Endothelial cell of umbilical vein (primary cell): ENCODE measurements around the gene ALLC. TPM values are rescaled to one million over a fixed set of nuclear protein-coding genes. Genes with fewer than 3 reads are reported as not detected.

ENCODE experiments used
- BruUV-seq: library from RNA; stranded (reverse); fragments of 400-500 nt; replicated peaks from 2 replicates; lab custom pipeline; 2021; lab: Mats Ljungman, UMichigan
- CTCF ChIA-PET: fragments of 300-600, 350-600 bp; sonication (Branson Sonifier 250); formaldehyde crosslinking; loops from one replicate; lab custom pipeline; 2021; ENCODE audit warnings: antibody characterized with exemption, inconsistent platforms; lab: Charles Lee
- POLR2A ChIA-PET: fragments of 300-600, 350-600 bp; sonication (Branson Sonifier 250); formaldehyde crosslinking; loops from one replicate; lab custom pipeline; 2021; ENCODE audit warnings: antibody characterized with exemption, inconsistent platforms; lab: Charles Lee
- DNase-seq: peaks from one replicate; pipeline ENCODE4 v3.0.0-alpha.2; 2011; ENCODE audit warnings: low read depth, low spot score
- FAIRE-seq: peaks from 2 replicates; lab custom pipeline; 2011; peaks lifted over from hg19 to GRCh38; lab: Jason Lieb, UNC
- H2AFZ ChIP-seq: 2 replicates; pipeline ENCODE4 v1.6.0; 2012; ENCODE audit warnings: low read depth, low read length, control low read depth, inconsistent platforms
- H3K27ac ChIP-seq: 2 replicates; pipeline ENCODE4 v1.5.1; 2011; ENCODE audit warnings: low read depth, mild to moderate bottlenecking, control low read depth, low read length, moderate library complexity; ENCODE audit not compliant: insufficient read depth
- H3K27me3 ChIP-seq, 2 experiments: 2 replicates each; pipeline versions ENCODE4 v1.6.0 to v1.6.1; 2011; ENCODE audit warnings: low read length in 2 of 2, mixed read lengths in 1 of 2; ENCODE audit not compliant: control insufficient read depth in 2 of 2, insufficient read depth in 2 of 2
- H3K36me3 ChIP-seq, 2 experiments: 2 replicates in 1 of 2; 3 replicates in 1 of 2; pipeline ENCODE4 v1.5.1; 2011; ENCODE audit warnings: low read length in 2 of 2, mild to moderate bottlenecking in 1 of 2, moderate library complexity in 1 of 2; ENCODE audit not compliant: control insufficient read depth in 2 of 2, insufficient read depth in 2 of 2; ENCODE audit errors: extremely low read depth in 1 of 2
- H3K4me1 ChIP-seq: 3 replicates; pipeline ENCODE4 v1.5.1; 2011; ENCODE audit warnings: mild to moderate bottlenecking, low read length; ENCODE audit not compliant: control insufficient read depth, insufficient read depth; ENCODE audit errors: extremely low read depth
- H3K4me2 ChIP-seq: 2 replicates; pipeline ENCODE4 v1.6.1; 2011; ENCODE audit warnings: low read length, control low read depth, mixed read lengths; ENCODE audit not compliant: insufficient read depth
- H3K4me3 ChIP-seq, 3 experiments: fragments of 200-600 bp in 1 of 3; sonication (generic), shearing (Covaris generic) in 1 of 3; replicated peaks in 1 of 3; 2 replicates each; pipeline ENCODE4 v1.5.1; 2011 to 2016; ENCODE audit warnings: control low read depth in 3 of 3, low read length in 3 of 3, mild to moderate bottlenecking in 2 of 3, inconsistent platforms in 1 of 3, low read depth in 1 of 3, moderate library complexity in 1 of 3; ENCODE audit not compliant: insufficient read depth in 1 of 3
- H3K79me2 ChIP-seq: 2 replicates; pipeline ENCODE4 v1.6.0; 2012; ENCODE audit warnings: low read length, inconsistent platforms; ENCODE audit not compliant: control insufficient read depth, insufficient read depth
- H3K9ac ChIP-seq: replicated peaks from 2 replicates; pipeline ENCODE3; 2011; ENCODE audit warnings: low read length, control low read depth; ENCODE audit not compliant: insufficient read depth; ENCODE audit errors: extremely low read depth
- H3K9me1 ChIP-seq: replicated peaks from 3 replicates; pipeline ENCODE4 v1.6.0; 2011; ENCODE audit warnings: mild to moderate bottlenecking, low read length; ENCODE audit not compliant: control insufficient read depth, insufficient read depth; ENCODE audit errors: extremely low read depth
- H3K9me3 ChIP-seq: replicated peaks from 2 replicates; pipeline ENCODE4 v1.5.1; 2012; ENCODE audit warnings: low read length, inconsistent platforms; ENCODE audit not compliant: control insufficient read depth, insufficient read depth
- H4K20me1 ChIP-seq: replicated peaks from 2 replicates; pipeline ENCODE3; 2011; ENCODE audit warnings: mild to moderate bottlenecking, low read length; ENCODE audit not compliant: control insufficient read depth, insufficient read depth; ENCODE audit errors: extremely low read depth
- CTCF ChIP-seq, 2 donors: IDR thresholded peaks; 1 replicate in 1 of 2; 2 replicates in 1 of 2; pipeline ENCODE4 v1.5.1; 2011; ENCODE audit warnings: low read length in 2 of 2, mild to moderate bottlenecking in 2 of 2, moderate library complexity in 2 of 2, control low read depth in 1 of 2, inconsistent platforms in 1 of 2, low read depth in 1 of 2; ENCODE audit not compliant: insufficient read depth in 1 of 2; ENCODE audit errors: extremely low read depth in 1 of 2
- EZH2 ChIP-seq: IDR thresholded peaks from 2 replicates; pipeline ENCODE4 v1.6.1; 2012; ENCODE audit warnings: borderline replicate concordance, low read depth, mild to moderate bottlenecking, moderate library complexity, low read length, inconsistent platforms; ENCODE audit not compliant: severe bottlenecking
- FOS ChIP-seq: IDR thresholded peaks from 2 replicates; pipeline ENCODE4 v1.6.1; 2011; ENCODE audit warnings: mild to moderate bottlenecking, low read length, moderate library complexity, borderline replicate concordance; ENCODE audit not compliant: insufficient read depth
- GATA2 ChIP-seq: IDR thresholded peaks from 2 replicates; pipeline ENCODE4 v1.7.0; 2011; ENCODE audit warnings: low read depth, mild to moderate bottlenecking, moderate library complexity, mixed read lengths, low read length; ENCODE audit not compliant: insufficient read length, insufficient read depth
- JUN ChIP-seq: IDR thresholded peaks from 2 replicates; pipeline ENCODE4 v1.6.1; 2011; ENCODE audit warnings: borderline replicate concordance, low read depth; ENCODE audit not compliant: insufficient read length, insufficient read depth
- MYC ChIP-seq: IDR thresholded peaks from one replicate; pipeline ENCODE4 v1.6.1; 2011; ENCODE audit warnings: mild to moderate bottlenecking, low read depth, low read length
- POLR2A ChIP-seq: IDR thresholded peaks from 2 replicates; pipeline ENCODE4 v1.6.1; 2012; ENCODE audit warnings: low read depth, mild to moderate bottlenecking, control low read depth, low read length
- POLR2AphosphoS5 ChIP-seq: IDR thresholded peaks from 2 replicates; pipeline ENCODE4 v1.6.1; 2012; ENCODE audit warnings: low read depth, mild to moderate bottlenecking, control low read depth, low read length, moderate library complexity; ENCODE audit not compliant: insufficient read depth
- dilution Hi-C: fragments of 300-500 bp; cut with MboI; formaldehyde crosslinking; loops from one replicate; pipeline ENCODE4 v1.15.0; 2019; ENCODE audit warnings: low sequenced_read_pairs; ENCODE audit not compliant: extremely low pct_ligation_motif_present
- intact Hi-C: fragments of 100-400 bp; cut with micrococcal nuclease; formaldehyde crosslinking; loops from one replicate; pipeline ENCODE4 v1.10.0; 2022
- polyA plus RNA-seq, 4 experiments: library from polyadenylated mRNA; depleted of rRNA in 3 of 4; stranded (reverse) in 3 of 4; unstranded in 1 of 4; fragments of >200 nt; gene quantifications; 2 replicates each; pipeline versions ENCODE4 v1.2.1 to v1.2.3, GENCODE V29; 2011 to 2012; ENCODE audit warnings: missing spikeins in 1 of 4
- total RNA-seq: library from RNA; stranded (reverse); gene quantifications from 2 replicates; pipeline ENCODE4 v1.2.3, GENCODE V29; 2021
- TF ChIP-seq, protein P1 (sequence below): IDR thresholded peaks from 2 replicates; pipeline ENCODE4 v1.6.1; 2011; ENCODE audit not compliant: insufficient read depth, insufficient read length

Gene ALLC
- total and polyA plus RNA-seq, 2 donors (not counting 3 experiments of a cell fraction or from before 2014, with no cell fraction given) = not detected

GRCh38 chr2:3650140-3650920, 7.7 kb upstream of the ALLC start:
- H4K20me1 ChIP-seq = no peaks in the 10 kb centered on the region
- TF ChIP-seq CTCF (IDR thresholded peaks at IDR 0.05; ENCODE audit: extremely low read depth in 1 of 2, insufficient read depth in 1 of 2, low read depth in 1 of 2, low read length in 2 of 2) = no peak
- no peak for TF ChIP-seq EZH2
- no peak for TF ChIP-seq POLR2A
- TF ChIP-seq, protein P1, sequence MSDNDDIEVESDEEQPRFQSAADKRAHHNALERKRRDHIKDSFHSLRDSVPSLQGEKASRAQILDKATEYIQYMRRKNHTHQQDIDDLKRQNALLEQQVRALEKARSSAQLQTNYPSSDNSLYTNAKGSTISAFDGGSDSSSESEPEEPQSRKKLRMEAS = no peak
- TF ChIP-seq POLR2AphosphoS5 = no peak
- TF ChIP-seq FOS = no peak
- TF ChIP-seq GATA2 = no peak
- no peak for TF ChIP-seq MYC
- TF ChIP-seq JUN = no peak
- H3K9ac ChIP-seq = no peak overlapping the region
- ChIA-PET CTCF (interaction anchor here (1.3 to 4.1 kb wide), 3 partner anchors 9 to 227 kb away, joined by 3 to 41 read pairs (median 6); no protein-coding TSS in a partner anchor), POLR2A (no interaction called here)
- H3K4me1 ChIP-seq = peaks cover 2% of the 10 kb centered on the region
- peak overlapping the region; percentile 32 for H2AFZ ChIP-seq
- H3K9me3 ChIP-seq = no peaks in the 10 kb centered on the region
- dilution Hi-C loops = no loop called here
- H3K9me1 ChIP-seq = no peaks in the 10 kb centered on the region
- no peaks in the 10 kb centered on the region for H3K79me2 ChIP-seq
- H3K4me3 ChIP-seq = no peak overlapping the region
- DNase-seq = no peak
- intact Hi-C loops = loop anchor here (2.0 to 5.0 kb wide), 4 partner anchors 56 to 348 kb away; partner anchors contain the start of genes COLEC11 and RPS7
- no TSS peak for BruUV-seq
- no peak overlapping the region for H3K4me2 ChIP-seq
- no peak for FAIRE-seq
- H3K27ac ChIP-seq = no peak overlapping the region
- H3K27me3 ChIP-seq = no peaks in the 10 kb centered on the region
- H3K36me3 ChIP-seq = no peaks in the 10 kb centered on the region
